WTC11 (cell line): ENCODE measurements around the gene DOCK1. TPM values are rescaled to one million over a fixed set of nuclear protein-coding genes. Genes with fewer than 3 reads are reported as not detected.

Experiments
- ATAC-seq: fragments of 200-7000 bp; cut with Tn5 transposase; 2 replicates; pipeline ENCODE4 v1.10.0; 2021; ENCODE audit warnings: mild to moderate bottlenecking, moderate library complexity
- CTCF ChIA-PET: fragments of 300-600 bp; sonication (Branson Sonifier 250); formaldehyde crosslinking; loops from one replicate; lab custom pipeline; 2021; ENCODE audit warnings: antibody characterized with exemption; lab: Charles Lee
- POLR2A ChIA-PET: fragments of 350-600 bp; sonication (Branson Sonifier 250); formaldehyde crosslinking; loops from one replicate; lab custom pipeline; 2021; ENCODE audit warnings: antibody characterized with exemption; lab: Charles Lee
- DNase-seq: peaks from one replicate; pipeline ENCODE4 v3.0.0; 2021; ENCODE audit warnings: low spot score
- H3K27ac Mint-ChIP-seq: 2 replicates; pipeline ENCODE4 v1.8.0; 2021; ENCODE audit warnings: mixed read lengths
- H3K27me3 Mint-ChIP-seq: 2 replicates; pipeline ENCODE4 v1.8.0; 2021; ENCODE audit warnings: low read depth, mild to moderate bottlenecking, moderate library complexity, mixed read lengths
- H3K36me3 Mint-ChIP-seq: 2 replicates; pipeline ENCODE4 v1.8.0; 2021; ENCODE audit warnings: mixed read lengths
- H3K4me1 Mint-ChIP-seq: 2 replicates; pipeline ENCODE4 v1.8.0; 2022; ENCODE audit warnings: mixed read lengths
- H3K4me3 Mint-ChIP-seq: 2 replicates; pipeline ENCODE4 v1.8.0; 2021; ENCODE audit warnings: mild to moderate bottlenecking, moderate library complexity, mixed read lengths
- H3K9me3 Mint-ChIP-seq: 2 replicates; pipeline ENCODE4 v1.8.0; 2021; ENCODE audit warnings: mixed read lengths
- AR ChIP-seq: fragments of 250-450 bp; sonication (Bioruptor Pico); IDR thresholded peaks from 2 replicates; pipeline ENCODE4 v1.9.0; 2021; ENCODE audit warnings: mild to moderate bottlenecking
- ATF1 ChIP-seq: sonication (generic); formaldehyde crosslinking; IDR thresholded peaks from 2 replicates; pipeline ENCODE4 v1.8.1; 2023; ENCODE audit warnings: mild to moderate bottlenecking, moderate library complexity, missing genetic modification reagents
- E2F5 ChIP-seq: sonication (generic); formaldehyde crosslinking; IDR thresholded peaks from 2 replicates; pipeline ENCODE4 v1.8.1; 2022; ENCODE audit warnings: mild to moderate bottlenecking, moderate library complexity, missing genetic modification reagents
- EMX1 ChIP-seq: fragments of 250-450 bp; sonication (Bioruptor Pico); IDR thresholded peaks from 2 replicates; pipeline ENCODE4 v1.8.0; 2021; ENCODE audit warnings: mild to moderate bottlenecking
- ESRRA ChIP-seq: sonication (generic); formaldehyde crosslinking; IDR thresholded peaks from 2 replicates; pipeline ENCODE4 v1.8.1; 2022; ENCODE audit warnings: mild to moderate bottlenecking, missing genetic modification reagents, borderline replicate concordance
- ETV6 ChIP-seq: sonication (generic); formaldehyde crosslinking; IDR thresholded peaks from 2 replicates; pipeline ENCODE4 v1.8.1; 2022; ENCODE audit warnings: mild to moderate bottlenecking, missing genetic modification reagents
- FOXK1 ChIP-seq: sonication (generic); formaldehyde crosslinking; IDR thresholded peaks from 2 replicates; pipeline ENCODE4 v1.8.0; 2022; ENCODE audit warnings: mild to moderate bottlenecking, moderate library complexity, missing genetic modification reagents
- GRHL2 ChIP-seq: fragments of 250-450 bp; sonication (Bioruptor Pico); IDR thresholded peaks from 2 replicates; pipeline ENCODE4 v1.8.0; 2022; ENCODE audit warnings: mild to moderate bottlenecking, moderate library complexity; ENCODE audit not compliant: insufficient replicate concordance, severe bottlenecking
- GTF2I ChIP-seq: fragments of 250-450 bp; sonication (Bioruptor Pico); conservative IDR thresholded peaks from 2 replicates; pipeline ENCODE4 v1.4.0; 2021; ENCODE audit warnings: mild to moderate bottlenecking
- JAZF1 ChIP-seq: fragments of 250-450 bp; sonication (Bioruptor Pico); IDR thresholded peaks from 2 replicates; pipeline ENCODE4 v1.9.0; 2021; ENCODE audit warnings: moderate library complexity, mild to moderate bottlenecking, inconsistent platforms
- JUN ChIP-seq: sonication (generic); formaldehyde crosslinking; IDR thresholded peaks from 2 replicates; pipeline ENCODE4 v1.8.0; 2023; ENCODE audit warnings: mild to moderate bottlenecking, missing genetic modification reagents
- MYBL2 ChIP-seq: sonication (generic); formaldehyde crosslinking; IDR thresholded peaks from 2 replicates; pipeline ENCODE4 v1.8.1; 2023; ENCODE audit warnings: mild to moderate bottlenecking, moderate library complexity, missing genetic modification reagents
- NFE2L1 ChIP-seq: sonication (generic); formaldehyde crosslinking; IDR thresholded peaks from 2 replicates; pipeline ENCODE4 v1.8.1; 2023; ENCODE audit warnings: missing genetic modification reagents
- NR2C2 ChIP-seq: sonication (generic); formaldehyde crosslinking; IDR thresholded peaks from 2 replicates; pipeline ENCODE4 v1.8.0; 2022; ENCODE audit warnings: mild to moderate bottlenecking, missing genetic modification reagents
- PREB ChIP-seq: sonication (generic); formaldehyde crosslinking; IDR thresholded peaks from 2 replicates; pipeline ENCODE4 v1.8.1; 2022; ENCODE audit warnings: mild to moderate bottlenecking, missing genetic modification reagents, moderate library complexity, borderline replicate concordance
- RELA ChIP-seq: sonication (generic); formaldehyde crosslinking; IDR thresholded peaks from 2 replicates; pipeline ENCODE4 v1.8.1; 2022; ENCODE audit warnings: missing genetic modification reagents, mild to moderate bottlenecking, borderline replicate concordance
- SMAD4 ChIP-seq: sonication (generic); formaldehyde crosslinking; IDR thresholded peaks from 2 replicates; pipeline ENCODE4 v1.8.0; 2022; ENCODE audit warnings: mild to moderate bottlenecking, missing genetic modification reagents
- TCF7 ChIP-seq: sonication (generic); formaldehyde crosslinking; IDR thresholded peaks from 2 replicates; pipeline ENCODE4 v1.8.0; 2022; ENCODE audit warnings: mild to moderate bottlenecking, low read depth, missing genetic modification reagents, moderate library complexity
- USF1 ChIP-seq: sonication (generic); formaldehyde crosslinking; IDR thresholded peaks from 2 replicates; pipeline ENCODE4 v1.8.0; 2022; ENCODE audit warnings: mild to moderate bottlenecking, missing genetic modification reagents
- ZNF416 ChIP-seq: fragments of 250-450 bp; sonication (Bioruptor Pico); IDR thresholded peaks from 2 replicates; pipeline ENCODE4 v1.9.0; 2021; ENCODE audit warnings: mild to moderate bottlenecking, inconsistent platforms
- total RNA-seq: library from RNA; stranded (reverse); gene quantifications from 3 replicates; pipeline ENCODE4 v1.2.3, GENCODE V29; 2021
- TF ChIP-seq, protein P1 (sequence below): sonication (generic); formaldehyde crosslinking; IDR thresholded peaks from 2 replicates; pipeline ENCODE4 v1.8.0; 2023; ENCODE audit warnings: missing genetic modification reagents
- TF ChIP-seq, protein P2 (sequence below): sonication (generic); formaldehyde crosslinking; IDR thresholded peaks from 2 replicates; pipeline ENCODE4 v1.8.0; 2022; ENCODE audit warnings: mild to moderate bottlenecking, missing genetic modification reagents
- TF ChIP-seq, protein P3 (sequence below): sonication (generic); formaldehyde crosslinking; IDR thresholded peaks from 2 replicates; pipeline ENCODE4 v1.8.0; 2022; ENCODE audit warnings: mild to moderate bottlenecking, missing genetic modification reagents
- TF ChIP-seq, protein P4 (sequence below): fragments of 250-450 bp; sonication (Bioruptor Pico); IDR thresholded peaks from 2 replicates; pipeline ENCODE4 v1.9.0; 2021; ENCODE audit warnings: mild to moderate bottlenecking

Gene DOCK1
- total RNA-seq, 1 experiment from 2014 or later = 52.1 TPM

DNA sequence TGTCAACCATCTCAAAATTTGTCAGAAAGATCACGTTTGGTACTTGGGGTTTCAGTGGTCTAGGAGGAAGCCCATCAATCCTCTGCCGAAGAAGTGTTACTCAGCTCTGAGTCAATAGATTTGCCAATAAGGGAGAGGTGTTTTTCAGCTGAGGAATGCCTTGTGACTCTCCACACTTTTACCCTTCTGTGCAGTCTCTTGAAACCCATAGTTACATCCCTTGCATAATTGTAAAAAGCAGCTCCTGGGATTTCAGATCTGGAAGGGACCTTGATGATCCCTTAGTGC is 243.6 kb downstream of the DOCK1 start (continued):
- TF ChIP-seq E2F5 (CRISPR knock-in tag) (no peak), NFE2L1 (no peak), MYBL2 (CRISPR knock-in tag) (no peak), ESRRA (CRISPR knock-in tag) (no peak), GTF2I (CRISPR knock-in tag) (no peak), EMX1 (CRISPR knock-in tag) (no peak)
- TF ChIP-seq, all 79 proteins: peak for 0

DNA sequence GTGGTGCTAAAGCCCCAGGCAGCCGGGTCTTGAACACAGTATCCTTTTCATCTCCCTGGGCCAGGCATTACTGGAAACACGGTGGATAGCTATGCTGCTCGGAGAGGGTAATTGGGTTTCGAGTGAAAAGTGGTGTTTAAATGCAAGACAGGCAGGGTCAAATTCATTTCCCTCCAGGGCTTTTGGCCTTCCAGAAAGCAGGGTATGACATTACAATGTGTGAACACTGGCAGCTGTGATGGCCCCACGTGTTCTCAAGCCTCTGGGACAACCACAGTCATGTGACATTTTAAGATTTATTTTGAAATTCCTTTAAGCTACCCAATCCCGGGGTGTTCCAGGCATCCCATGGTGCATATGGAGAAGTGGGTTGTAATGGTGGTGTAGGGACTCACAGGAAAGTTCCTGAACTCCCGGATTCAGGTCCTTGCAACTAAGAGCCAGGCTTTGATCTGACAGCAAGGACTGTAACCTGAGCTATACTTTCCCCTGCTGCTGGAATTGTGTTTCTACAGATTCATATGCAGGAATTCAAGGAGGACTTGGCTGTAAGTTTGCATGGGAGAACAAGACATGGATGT is 244.4 kb downstream of the DOCK1 start:
- DNase-seq (no peak), ATAC-seq (peak; percentile 75)
- H3K27me3 Mint-ChIP-seq = no peaks in the 10 kb centered on the region
- CTCF ChIA-PET = interaction anchor here (0.9 to 1.4 kb wide), 3 partner anchors 34 to 205 kb away, joined by 3 to 4 read pairs (median 3); no protein-coding TSS in a partner anchor
- POLR2A ChIA-PET = interaction anchor here (0.6 kb wide), 1 partner anchor 47 kb away, joined by 3 read pairs; the partner anchor contains the start of gene INSYN2A
- no peaks in the 10 kb centered on the region for H3K9me3 Mint-ChIP-seq
- TF ChIP-seq SMAD4 (CRISPR knock-in tag) (no peak), TCF7 (CRISPR knock-in tag) (no peak), JUN (CRISPR knock-in tag) (no peak), ETV6 (CRISPR knock-in tag) (no peak), FOXK1 (CRISPR knock-in tag) (no peak), E2F5 (CRISPR knock-in tag) (no peak), JAZF1 (CRISPR knock-in tag) (no peak), PREB (CRISPR knock-in tag) (no peak), RELA (CRISPR knock-in tag) (no peak), AR (CRISPR knock-in tag) (no peak), ZNF416 (CRISPR knock-in tag) (no peak), NR2C2 (CRISPR knock-in tag) (no peak), USF1 (no peak), GRHL2 (CRISPR knock-in tag) (no peak), ATF1 (no peak)
- TF ChIP-seq, protein P1, sequence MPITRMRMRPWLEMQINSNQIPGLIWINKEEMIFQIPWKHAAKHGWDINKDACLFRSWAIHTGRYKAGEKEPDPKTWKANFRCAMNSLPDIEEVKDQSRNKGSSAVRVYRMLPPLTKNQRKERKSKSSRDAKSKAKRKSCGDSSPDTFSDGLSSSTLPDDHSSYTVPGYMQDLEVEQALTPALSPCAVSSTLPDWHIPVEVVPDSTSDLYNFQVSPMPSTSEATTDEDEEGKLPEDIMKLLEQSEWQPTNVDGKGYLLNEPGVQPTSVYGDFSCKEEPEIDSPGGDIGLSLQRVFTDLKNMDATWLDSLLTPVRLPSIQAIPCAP (CRISPR knock-in tag) = no peak
- TF ChIP-seq, protein P2, sequence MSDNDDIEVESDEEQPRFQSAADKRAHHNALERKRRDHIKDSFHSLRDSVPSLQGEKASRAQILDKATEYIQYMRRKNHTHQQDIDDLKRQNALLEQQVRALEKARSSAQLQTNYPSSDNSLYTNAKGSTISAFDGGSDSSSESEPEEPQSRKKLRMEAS (CRISPR knock-in tag) = no peak
- TF ChIP-seq, protein P3, sequence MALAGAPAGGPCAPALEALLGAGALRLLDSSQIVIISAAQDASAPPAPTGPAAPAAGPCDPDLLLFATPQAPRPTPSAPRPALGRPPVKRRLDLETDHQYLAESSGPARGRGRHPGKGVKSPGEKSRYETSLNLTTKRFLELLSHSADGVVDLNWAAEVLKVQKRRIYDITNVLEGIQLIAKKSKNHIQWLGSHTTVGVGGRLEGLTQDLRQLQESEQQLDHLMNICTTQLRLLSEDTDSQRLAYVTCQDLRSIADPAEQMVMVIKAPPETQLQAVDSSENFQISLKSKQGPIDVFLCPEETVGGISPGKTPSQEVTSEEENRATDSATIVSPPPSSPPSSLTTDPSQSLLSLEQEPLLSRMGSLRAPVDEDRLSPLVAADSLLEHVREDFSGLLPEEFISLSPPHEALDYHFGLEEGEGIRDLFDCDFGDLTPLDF (CRISPR knock-in tag) = no peak
- TF ChIP-seq, protein P4, sequence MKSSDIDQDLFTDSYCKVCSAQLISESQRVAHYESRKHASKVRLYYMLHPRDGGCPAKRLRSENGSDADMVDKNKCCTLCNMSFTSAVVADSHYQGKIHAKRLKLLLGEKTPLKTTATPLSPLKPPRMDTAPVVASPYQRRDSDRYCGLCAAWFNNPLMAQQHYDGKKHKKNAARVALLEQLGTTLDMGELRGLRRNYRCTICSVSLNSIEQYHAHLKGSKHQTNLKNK = no peak
- TF ChIP-seq, all 79 proteins: peak for 0
- no peaks in the 10 kb centered on the region for H3K36me3 Mint-ChIP-seq
- peaks cover 70% of the 10 kb centered on the region for H3K4me1 Mint-ChIP-seq
- peak overlapping the region; percentile 40 for H3K27ac Mint-ChIP-seq
- no peak overlapping the region for H3K4me3 Mint-ChIP-seq
